ELF-1 (cell line): ENCODE results near the gene PLXNA3.

Experiments used
- DNase-seq: peaks from one replicate; pipeline ENCODE4 v3.0.0-alpha.2; 2016; ENCODE audit warnings: low read depth, low spot score

Gene PLXNA3

DNA sequence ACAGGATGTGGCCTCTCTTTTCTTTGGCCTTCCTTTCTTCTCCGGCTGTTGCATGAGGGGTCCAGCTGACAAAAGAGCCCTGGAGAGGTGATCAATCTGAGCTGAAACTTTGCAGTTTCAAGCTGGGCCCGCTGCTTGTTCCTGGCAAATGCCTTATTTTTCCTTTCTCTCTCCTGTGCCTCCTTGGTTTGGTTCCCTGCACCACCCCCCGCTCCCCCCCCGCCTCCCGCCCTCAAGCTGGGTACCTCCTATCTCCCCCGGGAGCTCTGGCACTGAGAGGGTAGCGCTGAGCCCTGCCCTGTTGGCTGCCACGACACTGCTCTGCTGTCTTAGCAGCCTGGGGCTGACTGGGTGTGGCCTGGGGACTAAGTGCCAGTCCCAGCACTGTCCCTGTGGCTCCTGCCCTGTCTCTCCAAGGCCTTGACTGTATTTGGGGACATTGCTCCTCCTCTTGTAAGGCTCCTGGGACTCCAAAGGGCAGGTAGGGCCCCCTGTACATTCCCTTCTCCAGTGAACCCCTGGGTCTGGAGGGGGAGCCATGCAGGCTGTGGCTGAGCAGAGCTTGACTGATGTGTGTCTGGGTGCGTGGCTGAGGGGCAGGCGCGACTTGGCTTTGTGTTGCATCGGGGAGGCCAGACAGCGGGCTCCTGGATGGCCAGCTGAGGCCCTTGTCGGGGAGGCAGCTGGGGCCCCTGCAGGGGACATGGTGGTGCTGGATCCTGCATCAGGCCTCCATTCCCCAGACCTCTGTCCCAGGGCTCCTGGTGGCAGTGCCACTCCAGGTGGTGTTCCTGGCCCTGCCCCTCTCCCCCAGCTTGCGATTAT is 1.1 kb downstream of the PLXNA3 start:
- no peak for DNase-seq

- no peak for DNase-seq
Observed at GRCh38 chrX:154459832-154460231, 1.8 kb downstream of the PLXNA3 start.

- no peak for DNase-seq
Observed at GRCh38 chrX:154460326-154460725, 2.2 kb downstream of the PLXNA3 start.

DNA sequence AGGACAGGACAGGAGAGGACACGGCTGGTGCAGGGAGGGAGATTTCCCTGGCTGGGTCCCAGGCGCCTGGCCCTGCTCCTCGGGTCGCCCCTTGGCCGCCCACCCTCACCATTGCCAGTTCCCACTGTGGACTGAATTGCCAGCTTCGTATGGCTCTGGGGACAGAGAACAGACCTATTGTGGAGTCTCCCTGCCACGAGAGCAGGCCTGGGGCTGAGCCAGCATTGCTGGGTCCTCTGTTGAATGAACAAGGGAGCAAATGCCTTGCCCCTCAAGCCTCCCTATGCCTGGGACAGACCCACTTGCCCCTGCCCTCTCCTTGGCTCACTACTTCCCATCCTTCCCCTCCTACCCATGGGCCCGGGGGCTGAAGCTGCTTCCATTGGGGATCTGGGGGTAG is 4.3 kb downstream of the PLXNA3 start:
- DNase-seq, result no peak

- DNase-seq, result no peak
Observed at GRCh38 chrX:154463611-154464220, 5.6 kb downstream of the PLXNA3 start.

DNA sequence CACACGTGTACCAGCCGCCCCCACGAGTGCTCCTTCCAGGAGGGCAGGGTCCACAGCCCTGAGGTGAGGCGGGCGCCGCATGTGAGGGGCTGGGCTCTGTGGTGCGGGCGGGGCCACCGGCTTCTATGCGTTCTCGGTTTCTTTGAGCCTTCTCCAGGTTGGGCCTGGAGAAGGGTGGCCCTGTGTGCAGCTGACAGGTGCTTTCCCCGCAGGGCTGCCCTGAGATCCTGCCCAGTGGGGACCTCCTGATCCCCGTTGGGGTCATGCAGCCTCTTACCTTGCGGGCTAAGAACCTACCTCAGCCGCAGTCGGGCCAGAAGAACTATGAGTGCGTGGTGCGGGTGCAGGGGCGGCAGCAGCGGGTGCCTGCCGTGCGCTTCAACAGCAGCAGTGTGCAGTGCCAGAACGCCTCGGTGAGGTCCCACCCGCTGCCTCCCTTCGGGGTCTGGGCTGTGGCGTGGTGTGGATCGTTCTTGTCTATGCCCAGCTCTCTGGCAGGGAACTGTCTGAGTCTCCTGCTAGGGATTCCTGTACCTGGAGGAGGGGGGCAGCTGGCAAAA is 6.8 kb downstream of the PLXNA3 start:
- no peak for DNase-seq

DNA sequence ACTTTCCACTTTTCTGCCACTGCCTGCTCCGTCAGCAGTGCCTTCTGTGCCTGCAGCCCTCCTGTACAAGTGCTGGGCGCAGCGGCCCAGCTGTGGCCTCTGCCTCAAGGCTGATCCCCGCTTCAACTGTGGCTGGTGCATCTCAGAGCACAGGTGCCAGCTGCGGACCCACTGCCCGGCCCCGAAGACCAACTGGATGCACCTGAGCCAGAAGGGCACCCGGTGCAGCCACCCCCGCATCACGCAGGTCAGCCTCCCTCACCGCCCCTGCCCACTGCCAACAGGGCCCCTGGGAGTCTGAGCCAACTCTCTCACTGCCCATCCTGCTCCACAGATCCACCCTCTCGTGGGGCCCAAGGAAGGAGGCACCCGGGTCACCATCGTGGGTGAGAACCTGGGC is 7.5 kb downstream of the PLXNA3 start:
- no peak for DNase-seq

DNA sequence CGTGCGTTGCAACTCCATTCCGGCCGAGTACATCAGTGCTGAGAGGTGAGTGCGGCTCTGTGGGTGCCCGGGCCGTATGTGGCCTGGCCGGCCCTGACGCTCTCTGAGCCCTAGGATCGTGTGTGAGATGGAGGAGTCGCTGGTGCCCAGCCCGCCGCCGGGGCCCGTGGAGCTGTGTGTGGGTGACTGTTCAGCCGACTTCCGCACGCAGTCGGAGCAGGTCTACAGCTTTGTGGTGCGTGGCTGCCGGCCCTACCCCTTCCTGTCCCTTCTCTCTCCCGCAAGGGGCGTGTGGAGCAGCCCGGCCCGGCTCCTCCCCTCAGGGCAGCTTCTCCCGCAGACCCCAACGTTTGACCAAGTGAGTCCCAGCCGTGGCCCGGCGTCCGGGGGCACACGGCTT is 8.0 kb downstream of the PLXNA3 start:
- no peak for DNase-seq

GRCh38 chrX:154466907-154467306 is 8.8 kb downstream of the PLXNA3 start:
- DNase-seq, result no peak

DNA sequence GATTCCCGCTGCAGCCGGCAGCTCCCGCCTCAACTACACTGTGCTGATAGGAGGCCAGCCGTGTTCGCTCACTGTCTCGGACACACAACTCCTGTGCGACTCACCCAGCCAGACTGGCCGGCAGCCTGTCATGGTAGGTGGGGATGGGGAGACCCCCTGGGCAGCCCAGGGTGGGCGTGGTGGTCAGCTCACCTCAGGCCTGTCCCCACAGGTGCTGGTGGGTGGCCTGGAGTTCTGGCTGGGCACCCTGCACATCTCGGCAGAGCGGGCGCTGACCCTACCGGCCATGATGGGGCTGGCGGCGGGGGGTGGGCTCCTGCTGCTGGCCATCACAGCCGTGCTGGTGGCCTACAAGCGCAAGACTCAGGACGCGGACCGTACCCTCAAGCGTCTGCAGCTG is 9.5 kb downstream of the PLXNA3 start:
- DNase-seq, result peak; percentile 54

DNA sequence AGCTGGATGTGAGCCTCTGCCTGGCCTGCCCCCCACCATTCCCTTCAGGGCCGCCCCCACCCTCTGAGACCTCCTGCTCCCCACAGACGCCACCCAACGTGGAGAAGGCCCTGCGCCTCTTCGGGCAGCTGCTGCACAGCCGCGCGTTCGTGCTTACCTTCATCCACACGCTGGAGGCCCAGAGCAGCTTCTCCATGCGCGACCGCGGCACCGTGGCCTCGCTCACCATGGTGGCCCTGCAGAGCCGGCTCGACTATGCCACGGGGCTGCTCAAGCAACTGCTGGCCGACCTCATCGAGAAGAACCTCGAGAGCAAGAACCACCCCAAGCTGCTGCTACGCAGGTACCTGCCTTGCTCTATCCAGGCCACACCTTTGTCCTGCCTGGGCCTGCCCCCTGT is 10.1 kb downstream of the PLXNA3 start:
- DNase-seq, result no peak

DNA sequence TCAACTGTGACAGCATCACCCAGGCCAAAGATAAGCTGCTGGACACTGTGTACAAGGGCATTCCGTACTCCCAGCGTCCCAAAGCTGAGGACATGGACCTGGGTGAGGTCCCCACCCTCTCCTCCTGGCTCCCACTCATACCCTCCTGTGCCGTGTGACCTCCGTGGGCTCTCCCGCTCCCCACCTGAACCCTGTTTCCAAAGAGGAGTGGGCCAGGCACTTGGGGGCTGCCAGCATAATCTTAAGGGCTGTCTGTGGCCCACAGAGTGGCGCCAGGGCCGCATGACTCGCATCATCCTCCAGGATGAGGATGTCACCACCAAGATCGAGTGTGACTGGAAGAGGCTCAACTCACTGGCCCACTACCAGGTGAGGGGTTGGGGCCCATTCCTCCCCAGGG is 11.0 kb downstream of the PLXNA3 start:
- no peak for DNase-seq

GRCh38 chrX:154469880-154470279 is 11.8 kb downstream of the PLXNA3 start:
- no peak for DNase-seq

GRCh38 chrX:154470434-154470833 is 12.4 kb downstream of the PLXNA3 start:
- DNase-seq, result no peak

DNA sequence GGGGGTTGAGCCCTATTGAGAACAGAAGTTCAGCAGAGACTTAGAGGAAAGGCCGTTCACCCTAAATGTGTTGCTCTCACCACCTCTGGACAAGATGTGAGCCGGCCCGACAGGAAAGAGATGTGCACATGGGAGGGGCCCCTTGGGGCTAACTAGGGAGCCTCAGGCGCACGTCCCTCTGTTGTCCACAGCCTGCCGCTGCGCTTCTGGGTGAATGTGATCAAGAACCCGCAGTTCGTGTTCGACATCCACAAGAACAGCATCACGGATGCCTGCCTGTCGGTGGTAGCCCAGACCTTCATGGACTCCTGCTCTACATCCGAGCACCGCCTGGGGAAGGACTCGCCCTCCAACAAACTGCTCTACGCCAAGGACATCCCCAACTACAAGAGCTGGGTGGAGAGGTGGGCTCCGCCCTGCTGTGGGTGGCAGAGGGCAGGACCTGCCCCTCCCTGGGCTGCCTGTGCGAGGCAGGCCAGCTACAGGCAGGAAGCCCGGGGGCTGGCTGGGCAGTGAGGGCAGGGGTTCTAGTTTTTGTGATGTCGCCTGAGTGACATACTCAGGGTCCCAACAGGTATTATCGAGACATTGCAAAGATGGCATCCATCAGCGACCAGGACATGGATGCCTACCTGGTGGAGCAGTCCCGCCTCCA is 13.0 kb downstream of the PLXNA3 start:
- no peak for DNase-seq

DNA sequence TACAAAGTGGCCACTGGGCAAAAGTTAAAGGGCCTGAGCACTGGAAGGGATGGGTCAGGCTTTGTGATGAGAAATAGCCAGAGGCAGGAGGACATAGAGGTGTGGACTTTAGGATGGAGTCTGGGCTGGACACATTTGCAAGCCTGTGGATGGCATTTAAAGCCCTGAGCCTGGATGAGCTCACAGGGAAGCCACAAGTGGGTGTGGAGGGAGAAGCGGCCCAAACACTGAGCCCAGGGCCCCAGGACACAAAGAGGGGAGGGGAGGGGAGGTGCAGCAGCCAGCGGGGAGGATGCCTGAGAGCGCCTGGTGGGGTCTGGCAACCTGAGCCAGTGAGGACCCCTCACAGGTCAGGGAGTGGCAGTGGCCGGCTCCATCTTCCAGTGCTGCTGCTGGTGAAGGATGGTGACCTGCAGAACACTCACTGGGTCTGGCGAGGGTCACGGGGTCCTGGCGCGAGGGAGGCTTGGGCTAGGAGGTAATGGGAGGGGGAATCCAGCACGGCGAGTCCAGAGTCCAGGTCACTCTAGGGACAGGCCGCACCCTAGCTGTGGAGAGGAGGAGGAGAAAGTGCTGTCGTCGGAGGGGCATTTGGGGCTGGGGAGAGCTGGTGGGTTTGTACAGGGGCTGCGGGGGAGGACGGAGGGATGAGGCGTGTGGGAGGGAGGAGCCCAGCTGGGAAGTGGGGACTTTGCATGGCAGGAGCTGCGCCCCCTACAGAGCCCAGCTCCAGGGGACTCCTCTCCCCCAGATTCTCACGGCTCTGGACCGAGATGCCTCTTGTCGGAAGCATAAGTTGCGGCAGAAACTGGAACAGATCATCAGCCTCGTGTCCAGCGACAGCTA is 14.0 kb downstream of the PLXNA3 start:
- no peak for DNase-seq

- DNase-seq, result no peak
Observed at GRCh38 chrX:154472685-154473632, 14.9 kb downstream of the PLXNA3 start.

GRCh38 chrX:154473683-154474082 is 15.6 kb downstream of the PLXNA3 start:
- DNase-seq, result no peak

GRCh38 chrX:154476821-154477220 is 18.7 kb downstream of the PLXNA3 start:
- DNase-seq, result no peak

DNA sequence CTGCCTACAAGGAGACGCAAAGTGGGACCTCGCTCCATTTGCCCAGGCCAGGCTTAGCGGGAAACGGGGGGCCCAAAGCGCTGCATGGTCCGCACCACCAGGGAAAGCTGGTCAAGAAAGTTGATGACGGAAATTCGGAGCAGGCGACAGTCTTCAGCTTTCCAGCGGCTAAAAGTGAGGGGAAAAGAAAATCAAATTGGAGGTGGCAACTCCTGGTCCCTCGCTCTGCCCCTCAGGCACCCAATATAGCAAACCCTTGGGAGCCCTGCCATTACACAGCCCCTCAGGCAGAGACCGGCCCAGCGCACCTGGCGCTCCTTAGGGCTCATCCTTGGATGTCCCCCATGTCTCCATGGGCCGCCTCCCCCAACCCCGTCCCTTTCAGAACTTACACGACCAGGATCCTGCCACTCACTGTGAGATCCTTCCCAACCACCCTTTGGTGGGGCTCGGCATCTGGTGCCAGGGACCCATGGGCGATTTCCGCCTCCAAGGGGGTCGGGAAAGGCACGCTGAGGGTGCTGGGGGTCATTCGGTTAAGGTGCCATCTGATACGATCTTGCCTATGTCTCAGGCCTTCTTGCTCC is 19.9 kb downstream of the PLXNA3 start:
- no peak for DNase-seq
